Measurements from ENCODE around the gene POLR1H.

DNA sequence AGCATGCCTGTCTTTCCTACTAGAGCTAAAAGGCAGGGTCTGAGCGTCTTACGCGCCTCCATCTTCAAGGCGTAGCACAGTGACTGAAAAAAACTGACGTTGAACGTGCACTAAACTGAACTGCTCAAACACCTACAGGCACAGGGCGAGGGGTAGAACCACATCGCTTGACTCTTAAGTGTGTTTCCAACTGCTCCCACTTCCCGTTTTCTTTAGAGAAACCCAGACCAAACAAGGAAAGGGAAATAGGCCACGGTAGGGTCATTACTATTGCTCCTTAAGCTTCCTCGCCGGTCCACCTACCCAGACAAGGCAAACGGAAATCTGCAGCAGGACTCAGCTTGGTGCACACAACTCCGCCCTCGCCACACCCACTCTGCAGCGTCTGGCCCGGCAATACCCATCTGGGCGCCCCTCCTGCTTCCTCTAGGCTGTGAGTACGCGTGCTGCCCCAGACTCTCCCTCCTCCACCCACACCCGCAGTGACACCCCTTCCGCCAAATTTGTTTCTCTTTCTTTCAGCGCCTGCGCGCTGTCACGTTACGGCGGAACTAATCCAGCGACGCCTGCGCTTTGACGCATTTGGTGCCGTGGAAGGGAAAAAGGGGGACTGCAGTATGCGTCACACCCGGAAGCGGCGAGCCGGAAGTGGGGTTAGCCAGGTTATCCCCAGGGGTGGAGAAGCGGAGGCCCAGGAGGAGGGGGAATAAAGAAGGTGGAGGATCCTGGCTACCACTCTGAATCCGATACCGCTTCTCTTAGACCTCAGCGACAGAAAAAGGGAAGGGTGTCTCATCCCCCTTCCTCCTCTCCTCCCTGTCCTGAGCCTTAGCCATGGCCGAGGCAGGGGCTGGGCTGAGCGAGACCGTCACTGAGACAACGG is 5.8 kb downstream of the POLR1H start, which contains the start of gene PPP1R11:
- TF ChIP-seq POLR2A (IDR thresholded peaks at IDR 0.05; ENCODE audit: borderline replicate concordance, extremely low read depth, insufficient read depth, insufficient read length) = peak; percentile 92
- TF ChIP-seq EZH2phosphoT487 (IDR thresholded peaks at IDR 0.05; ENCODE audit: borderline replicate concordance) = no peak
- TF ChIP-seq, protein P1, sequence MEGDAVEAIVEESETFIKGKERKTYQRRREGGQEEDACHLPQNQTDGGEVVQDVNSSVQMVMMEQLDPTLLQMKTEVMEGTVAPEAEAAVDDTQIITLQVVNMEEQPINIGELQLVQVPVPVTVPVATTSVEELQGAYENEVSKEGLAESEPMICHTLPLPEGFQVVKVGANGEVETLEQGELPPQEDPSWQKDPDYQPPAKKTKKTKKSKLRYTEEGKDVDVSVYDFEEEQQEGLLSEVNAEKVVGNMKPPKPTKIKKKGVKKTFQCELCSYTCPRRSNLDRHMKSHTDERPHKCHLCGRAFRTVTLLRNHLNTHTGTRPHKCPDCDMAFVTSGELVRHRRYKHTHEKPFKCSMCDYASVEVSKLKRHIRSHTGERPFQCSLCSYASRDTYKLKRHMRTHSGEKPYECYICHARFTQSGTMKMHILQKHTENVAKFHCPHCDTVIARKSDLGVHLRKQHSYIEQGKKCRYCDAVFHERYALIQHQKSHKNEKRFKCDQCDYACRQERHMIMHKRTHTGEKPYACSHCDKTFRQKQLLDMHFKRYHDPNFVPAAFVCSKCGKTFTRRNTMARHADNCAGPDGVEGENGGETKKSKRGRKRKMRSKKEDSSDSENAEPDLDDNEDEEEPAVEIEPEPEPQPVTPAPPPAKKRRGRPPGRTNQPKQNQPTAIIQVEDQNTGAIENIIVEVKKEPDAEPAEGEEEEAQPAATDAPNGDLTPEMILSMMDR (IDR thresholded peaks at IDR 0.05 in 2 of 3, conservative IDR thresholded peaks at IDR 0.05 in 1 of 3; ENCODE audit: borderline replicate concordance in 1 of 3, insufficient read depth in 1 of 3, low read depth in 2 of 3, low read length in 2 of 3) = no peak
- peak; percentile 99 for TF ChIP-seq ELF1 (IDR thresholded peaks at IDR 0.05; ENCODE audit: borderline replicate concordance, low read depth)
- TF ChIP-seq ZNF274 (IDR thresholded peaks at IDR 0.05; ENCODE audit: low read depth, low read length) = no peak
- TF ChIP-seq SRF (IDR thresholded peaks at IDR 0.05; ENCODE audit: low read depth) = peak; percentile 87
- no peak for TF ChIP-seq CEBPB (IDR thresholded peaks at IDR 0.05; ENCODE audit: low read depth)
- no peak for TF ChIP-seq RAD21 (IDR thresholded peaks at IDR 0.05; ENCODE audit: low read depth)
- TF ChIP-seq, protein P2, sequence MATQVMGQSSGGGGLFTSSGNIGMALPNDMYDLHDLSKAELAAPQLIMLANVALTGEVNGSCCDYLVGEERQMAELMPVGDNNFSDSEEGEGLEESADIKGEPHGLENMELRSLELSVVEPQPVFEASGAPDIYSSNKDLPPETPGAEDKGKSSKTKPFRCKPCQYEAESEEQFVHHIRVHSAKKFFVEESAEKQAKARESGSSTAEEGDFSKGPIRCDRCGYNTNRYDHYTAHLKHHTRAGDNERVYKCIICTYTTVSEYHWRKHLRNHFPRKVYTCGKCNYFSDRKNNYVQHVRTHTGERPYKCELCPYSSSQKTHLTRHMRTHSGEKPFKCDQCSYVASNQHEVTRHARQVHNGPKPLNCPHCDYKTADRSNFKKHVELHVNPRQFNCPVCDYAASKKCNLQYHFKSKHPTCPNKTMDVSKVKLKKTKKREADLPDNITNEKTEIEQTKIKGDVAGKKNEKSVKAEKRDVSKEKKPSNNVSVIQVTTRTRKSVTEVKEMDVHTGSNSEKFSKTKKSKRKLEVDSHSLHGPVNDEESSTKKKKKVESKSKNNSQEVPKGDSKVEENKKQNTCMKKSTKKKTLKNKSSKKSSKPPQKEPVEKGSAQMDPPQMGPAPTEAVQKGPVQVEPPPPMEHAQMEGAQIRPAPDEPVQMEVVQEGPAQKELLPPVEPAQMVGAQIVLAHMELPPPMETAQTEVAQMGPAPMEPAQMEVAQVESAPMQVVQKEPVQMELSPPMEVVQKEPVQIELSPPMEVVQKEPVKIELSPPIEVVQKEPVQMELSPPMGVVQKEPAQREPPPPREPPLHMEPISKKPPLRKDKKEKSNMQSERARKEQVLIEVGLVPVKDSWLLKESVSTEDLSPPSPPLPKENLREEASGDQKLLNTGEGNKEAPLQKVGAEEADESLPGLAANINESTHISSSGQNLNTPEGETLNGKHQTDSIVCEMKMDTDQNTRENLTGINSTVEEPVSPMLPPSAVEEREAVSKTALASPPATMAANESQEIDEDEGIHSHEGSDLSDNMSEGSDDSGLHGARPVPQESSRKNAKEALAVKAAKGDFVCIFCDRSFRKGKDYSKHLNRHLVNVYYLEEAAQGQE (IDR thresholded peaks at IDR 0.05; ENCODE audit: low read depth) = no peak
- TF ChIP-seq, protein P3, sequence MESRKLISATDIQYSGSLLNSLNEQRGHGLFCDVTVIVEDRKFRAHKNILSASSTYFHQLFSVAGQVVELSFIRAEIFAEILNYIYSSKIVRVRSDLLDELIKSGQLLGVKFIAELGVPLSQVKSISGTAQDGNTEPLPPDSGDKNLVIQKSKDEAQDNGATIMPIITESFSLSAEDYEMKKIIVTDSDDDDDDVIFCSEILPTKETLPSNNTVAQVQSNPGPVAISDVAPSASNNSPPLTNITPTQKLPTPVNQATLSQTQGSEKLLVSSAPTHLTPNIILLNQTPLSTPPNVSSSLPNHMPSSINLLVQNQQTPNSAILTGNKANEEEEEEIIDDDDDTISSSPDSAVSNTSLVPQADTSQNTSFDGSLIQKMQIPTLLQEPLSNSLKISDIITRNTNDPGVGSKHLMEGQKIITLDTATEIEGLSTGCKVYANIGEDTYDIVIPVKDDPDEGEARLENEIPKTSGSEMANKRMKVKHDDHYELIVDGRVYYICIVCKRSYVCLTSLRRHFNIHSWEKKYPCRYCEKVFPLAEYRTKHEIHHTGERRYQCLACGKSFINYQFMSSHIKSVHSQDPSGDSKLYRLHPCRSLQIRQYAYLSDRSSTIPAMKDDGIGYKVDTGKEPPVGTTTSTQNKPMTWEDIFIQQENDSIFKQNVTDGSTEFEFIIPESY (IDR thresholded peaks at IDR 0.05; ENCODE audit: extremely low read depth, insufficient replicate concordance, low read length) = no peak

Data from HCT116 (cell line).